COLO829 (cell line): ENCODE measurements around the gene ARHGEF28.

Experiments
- DNase-seq: peaks from one replicate; pipeline ENCODE4 v3.0.0; 2012; ENCODE audit warnings: low spot score

Gene ARHGEF28

DNA sequence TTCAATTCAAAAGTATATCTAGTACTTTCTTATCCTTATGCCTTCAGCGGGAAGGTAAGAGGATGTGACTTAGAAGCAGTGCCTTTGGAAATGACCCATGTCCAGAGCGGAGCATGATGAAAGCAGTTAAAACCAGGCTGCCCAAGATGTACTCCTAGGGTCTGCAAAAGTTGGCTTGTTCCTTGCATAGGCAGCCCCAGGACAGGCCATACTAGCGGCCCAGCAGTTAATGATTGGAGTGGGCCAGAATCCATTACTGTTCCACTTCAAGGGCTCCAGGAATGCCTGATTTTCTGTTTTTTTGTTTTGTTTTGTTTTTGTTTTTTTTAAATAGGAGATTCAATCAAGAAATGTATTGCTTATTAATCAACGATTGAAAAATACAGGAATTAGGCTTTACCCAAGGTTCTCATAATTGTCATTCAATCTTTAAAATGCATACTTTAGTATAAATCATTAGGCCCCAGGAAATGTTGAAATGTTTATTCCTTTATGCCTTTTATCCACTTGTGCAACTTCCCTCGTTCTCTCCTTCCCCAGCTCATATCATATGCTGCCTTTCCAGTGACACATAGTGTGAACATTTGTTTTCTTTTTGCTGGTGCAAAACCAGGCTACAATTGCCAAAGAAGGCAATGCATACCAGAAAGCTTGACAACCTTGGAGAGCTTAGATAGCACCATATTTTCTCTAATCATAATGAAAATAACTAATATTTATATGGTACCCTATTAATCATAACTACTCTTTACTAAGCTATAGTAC lies 190.8 kb downstream of the ARHGEF28 start:
- no peak for DNase-seq

DNA sequence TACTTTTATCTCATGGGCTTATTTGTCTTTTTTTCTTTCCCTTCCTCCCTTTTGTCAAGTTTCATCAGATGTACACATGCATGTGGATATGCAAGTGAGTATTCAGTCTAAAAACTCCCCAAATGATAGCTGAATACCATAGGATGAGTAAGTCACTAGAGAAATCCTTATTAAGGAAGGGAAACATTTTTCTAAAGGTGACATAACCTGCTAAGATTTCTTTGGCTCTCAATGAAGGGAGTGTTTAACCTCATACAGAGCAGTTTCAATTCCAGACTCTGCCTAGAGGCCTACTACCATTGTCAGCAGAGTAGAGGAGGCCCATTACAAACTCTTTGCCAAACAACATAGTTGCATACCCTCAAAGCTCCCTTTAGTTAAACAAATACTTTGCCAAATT lies 192.4 kb downstream of the ARHGEF28 start:
- DNase-seq, result no peak

DNA sequence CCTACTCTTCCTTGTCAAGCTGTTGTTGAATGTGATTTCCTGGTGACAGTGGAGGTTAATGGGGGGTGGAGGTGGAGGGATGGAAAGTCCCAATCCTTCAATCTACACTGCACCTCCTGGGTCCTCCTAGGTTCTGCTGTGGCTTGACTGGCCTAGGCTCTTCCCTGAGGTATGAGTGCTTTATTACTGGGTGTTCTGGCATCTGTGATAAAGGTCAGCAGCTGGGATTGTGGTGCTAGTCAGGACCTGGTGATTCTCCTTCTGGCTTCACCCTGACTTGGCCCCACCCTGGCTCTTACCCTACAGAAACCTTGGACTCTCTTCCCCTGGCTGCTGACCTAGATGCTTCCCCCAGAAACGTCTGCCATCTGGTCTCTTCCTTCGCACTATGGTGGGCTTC lies 194.3 kb downstream of the ARHGEF28 start:
- DNase-seq, result no peak

DNA sequence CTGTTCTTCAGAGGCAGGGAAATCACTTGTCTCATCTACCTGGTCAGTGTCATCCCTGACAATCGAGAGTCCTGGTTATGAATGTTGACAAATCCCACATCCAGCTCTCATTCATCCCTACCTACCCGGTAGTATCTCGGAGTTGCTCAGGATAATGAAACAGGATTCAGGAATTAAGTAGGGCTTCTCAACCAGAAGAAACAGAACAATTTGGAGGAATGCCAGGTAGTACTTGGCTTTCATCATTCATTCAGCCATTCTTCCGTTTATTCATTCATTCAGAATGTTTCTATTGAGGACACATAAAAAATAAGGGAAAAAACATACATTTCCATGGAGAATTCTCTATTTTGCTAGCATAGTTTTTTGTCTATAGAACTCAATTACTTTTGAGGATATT lies 195.0 kb downstream of the ARHGEF28 start:
- DNase-seq, result no peak

DNA sequence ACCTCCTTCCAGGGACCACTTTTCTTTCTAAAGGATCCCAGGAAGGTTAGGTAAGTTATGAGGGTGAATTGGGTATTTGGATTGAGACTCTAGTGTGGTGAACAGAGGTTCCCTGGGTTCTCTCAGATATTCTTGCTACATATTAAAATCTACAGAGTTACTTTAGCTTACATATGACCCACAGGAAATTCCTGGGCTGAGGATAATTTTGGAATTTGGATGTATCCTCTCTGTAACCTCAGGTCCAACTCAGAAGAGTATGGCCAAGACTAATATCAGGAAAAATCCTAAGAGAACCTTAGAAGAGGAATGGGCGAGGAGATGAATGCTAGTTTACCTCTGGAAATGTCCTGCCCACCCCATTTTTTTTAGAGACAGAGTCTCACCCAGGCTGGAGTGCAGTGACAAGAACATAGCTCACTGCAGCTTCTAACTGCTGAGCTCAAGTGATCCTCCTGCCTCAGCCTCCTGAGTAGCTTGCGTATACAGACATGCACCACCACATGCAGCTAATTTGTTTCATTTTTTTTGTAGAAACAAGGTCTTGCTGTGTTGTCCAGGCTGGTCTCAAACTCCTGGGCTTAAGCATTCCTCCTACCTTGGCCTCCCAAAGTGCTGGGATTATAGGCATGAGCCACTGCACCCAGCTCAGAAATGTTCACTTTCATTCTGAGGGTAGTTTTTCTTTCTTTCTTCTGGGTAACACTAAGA lies 196.4 kb downstream of the ARHGEF28 start:
- no peak for DNase-seq

DNA sequence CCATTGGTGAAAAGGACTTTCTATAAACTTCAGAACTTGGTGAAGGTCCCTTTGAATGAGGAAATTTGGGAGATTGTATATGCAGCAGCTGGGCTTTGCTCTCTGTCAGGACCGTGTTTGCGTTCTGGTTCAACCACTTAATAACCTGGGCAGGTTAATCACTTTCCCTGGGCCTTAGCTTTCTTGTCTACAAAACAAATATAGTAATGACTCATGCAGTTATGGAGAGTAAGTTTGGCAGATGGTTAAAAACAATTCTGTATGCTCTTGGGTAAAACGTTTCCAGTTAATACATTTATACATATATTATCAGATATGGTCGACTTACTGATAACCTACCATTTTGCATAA lies 197.0 kb downstream of the ARHGEF28 start:
- no peak for DNase-seq

DNA sequence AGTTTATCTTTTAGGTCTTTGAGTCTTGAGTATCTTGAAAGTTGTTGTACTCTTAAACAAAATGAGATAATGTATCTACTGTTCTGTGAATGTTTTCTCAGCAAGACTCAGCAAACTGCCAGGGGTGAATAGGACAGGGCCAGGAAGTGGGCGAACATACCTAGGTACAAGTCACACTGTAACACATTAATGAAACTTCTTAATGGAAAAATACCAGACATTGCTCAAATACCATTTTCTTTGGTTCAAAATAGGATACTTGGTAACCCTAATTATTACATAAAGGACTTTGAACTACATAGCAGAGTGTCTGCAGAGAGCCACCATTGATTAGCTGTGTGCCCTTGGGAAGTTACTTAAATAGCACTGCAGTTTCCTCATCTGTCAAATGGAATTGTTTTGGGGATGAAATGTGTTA lies 197.5 kb downstream of the ARHGEF28 start:
- DNase-seq, result peak; percentile 4

DNA sequence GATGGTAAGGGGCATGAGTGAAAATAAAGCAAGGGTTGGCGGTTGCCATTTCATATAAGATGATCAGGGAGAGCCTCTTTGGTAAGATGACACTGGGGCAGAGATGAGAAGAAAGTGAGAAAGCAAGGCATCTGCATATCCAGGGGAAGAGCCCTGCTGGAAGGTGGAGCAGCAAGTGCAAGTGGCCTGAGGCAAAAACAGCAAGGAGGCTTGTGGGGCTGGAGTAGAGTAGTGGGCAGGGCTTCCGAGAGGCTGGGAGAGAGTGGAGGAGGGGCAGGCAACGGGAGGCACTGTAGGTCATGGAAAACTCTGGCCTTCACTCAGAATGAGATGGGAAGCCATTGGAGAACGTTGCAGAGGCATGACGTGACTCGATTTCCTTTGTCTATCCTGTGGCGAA lies 199.2 kb downstream of the ARHGEF28 start:
- no peak for DNase-seq

DNA sequence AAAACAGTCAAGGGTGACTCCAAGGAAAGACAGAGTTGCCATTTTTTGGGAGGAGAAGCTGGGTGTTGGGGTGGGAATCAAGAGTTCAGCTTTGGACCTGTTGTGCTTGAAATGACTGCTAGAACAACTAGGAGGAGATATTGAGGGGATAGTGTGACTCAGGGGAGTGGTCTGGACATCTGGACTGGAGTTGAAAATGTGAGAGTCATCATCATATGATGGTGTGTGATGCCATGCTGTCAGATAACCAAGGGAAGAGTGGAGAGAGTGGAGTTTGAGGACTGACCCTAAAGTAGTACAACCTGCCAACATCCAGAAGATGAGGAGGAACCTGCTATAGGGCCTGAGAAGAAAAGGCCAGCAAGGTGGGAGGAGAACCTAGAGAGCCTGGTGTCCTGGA lies 199.7 kb downstream of the ARHGEF28 start:
- no peak for DNase-seq

DNA sequence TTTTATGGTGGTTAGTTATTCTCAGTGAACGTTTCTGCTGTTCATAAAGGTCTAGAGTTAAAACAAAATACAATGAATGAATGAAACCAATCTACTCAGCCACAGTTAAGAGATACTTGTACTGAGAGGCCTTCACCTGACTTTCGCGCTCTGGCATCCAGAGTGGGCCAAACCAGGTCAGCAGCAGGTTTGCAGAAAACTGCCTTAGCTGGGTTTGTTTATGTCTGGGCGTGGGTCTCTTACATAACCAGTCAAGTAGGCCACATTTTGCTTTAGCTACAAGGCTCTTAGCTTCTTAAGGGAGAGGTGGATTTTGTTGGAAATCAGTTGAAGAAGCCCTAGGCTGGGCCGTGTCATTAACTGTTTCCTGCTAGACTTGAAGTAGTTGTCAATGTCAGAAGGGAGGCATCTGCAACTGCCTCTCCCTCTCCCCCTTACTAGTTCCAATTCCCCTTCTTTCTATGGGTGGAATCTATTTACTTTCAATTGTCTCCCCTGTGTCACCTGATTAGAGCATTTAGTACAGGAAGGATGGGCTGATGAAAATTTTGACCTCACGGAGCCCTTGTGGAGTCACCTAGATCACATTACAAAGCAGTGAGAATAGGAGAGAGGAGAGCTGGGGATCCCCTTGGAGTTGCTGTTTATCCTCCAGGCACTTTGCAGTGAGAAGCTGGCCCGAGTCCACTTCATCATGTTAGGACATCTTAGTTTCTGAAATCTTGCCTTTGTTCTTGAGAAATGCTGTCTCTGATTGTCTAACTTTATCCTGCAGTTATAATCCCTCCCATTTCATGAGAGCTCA lies 200.5 kb downstream of the ARHGEF28 start:
- peak; percentile 2 for DNase-seq

DNA sequence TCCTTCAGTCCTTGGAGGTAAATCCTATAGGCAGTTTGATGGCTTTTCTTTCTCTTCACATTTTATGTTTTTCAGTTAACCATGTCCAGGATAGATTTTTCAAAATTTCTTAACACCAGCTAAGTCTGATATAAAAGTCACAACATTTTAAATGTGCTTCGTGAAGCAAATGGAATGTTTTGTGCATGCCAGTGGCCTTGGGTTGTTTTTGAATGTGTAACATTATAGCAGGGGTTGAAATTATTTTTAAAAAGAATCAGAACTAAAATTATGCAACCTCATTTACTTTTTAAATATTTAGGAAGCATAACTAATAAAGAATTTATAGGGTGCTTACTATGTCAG lies 201.1 kb downstream of the ARHGEF28 start:
- no peak for DNase-seq

DNA sequence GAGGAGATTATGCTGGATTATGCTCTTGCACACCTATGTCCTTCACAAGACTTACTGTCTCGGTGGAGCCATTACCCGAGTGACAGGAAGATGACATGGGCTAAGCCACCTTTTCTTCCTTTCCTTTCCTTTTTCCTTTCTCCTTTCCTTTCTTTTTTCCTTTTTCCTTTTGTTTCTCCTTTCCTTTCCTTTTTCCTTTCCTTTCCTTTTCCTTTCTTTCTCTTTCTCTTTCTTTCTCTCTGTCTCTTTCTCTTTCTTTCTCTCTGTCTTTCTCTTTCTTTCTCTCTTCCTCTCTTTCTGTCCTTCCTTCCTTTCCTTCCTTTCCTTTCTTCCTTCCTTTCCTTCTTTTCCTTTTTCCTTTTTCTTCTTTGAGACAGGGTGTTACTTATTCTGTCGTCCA lies 202.5 kb downstream of the ARHGEF28 start:
- no peak for DNase-seq

DNA sequence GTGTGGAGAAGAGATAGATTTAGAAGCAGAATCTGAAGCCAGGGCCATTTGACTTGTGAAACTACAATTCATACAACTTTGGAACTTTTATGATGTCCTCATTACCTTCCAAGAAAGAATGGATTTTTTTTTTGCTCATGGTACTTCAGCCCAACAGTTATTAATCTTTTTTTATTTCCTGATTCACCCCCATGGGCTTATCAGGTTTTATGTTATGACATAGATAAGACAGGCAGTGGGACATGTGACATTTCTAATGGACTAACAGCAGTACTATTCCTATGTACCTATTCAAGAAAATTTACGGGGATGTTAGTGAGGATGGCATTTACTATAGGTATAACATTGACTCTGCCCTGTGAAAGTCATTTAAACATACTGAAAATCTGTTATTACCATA lies 204.7 kb downstream of the ARHGEF28 start:
- no peak for DNase-seq

DNA sequence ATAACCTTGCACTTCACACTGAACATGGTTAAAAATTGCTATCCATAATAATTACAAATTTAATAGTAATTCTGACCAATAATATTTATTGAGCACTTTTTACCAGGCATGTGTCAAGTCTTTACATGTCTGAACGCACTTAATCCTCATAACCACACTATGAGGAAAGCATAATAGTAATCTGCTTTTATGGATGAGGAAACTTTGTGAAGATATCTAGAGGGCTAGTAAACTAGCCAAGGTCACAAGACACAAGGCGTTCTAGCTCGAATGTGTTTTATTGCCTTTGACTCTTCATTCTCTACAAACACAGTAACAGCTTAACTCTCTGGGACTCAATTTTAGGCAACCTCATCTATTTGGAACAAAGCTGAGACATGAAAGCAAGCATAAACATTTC lies 205.1 kb downstream of the ARHGEF28 start:
- no peak for DNase-seq

DNA sequence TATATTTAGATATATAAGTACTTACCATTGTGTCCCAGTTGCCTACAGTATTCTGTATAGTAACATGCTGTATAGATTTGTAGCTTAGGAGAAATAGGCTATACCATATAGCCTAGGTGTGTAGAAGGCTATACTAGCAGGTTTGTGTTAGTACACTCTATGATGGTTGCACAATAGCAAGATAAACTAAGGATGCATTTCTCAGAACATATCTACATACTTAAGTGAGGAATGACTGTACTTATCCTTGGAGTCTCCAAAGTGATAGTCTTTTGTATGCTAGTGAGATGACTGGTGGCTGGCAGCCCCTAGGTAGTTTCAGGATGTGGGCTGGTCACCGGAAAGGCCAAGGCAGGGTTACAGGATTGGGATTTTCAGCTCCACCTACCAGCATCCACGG lies 208.7 kb downstream of the ARHGEF28 start:
- DNase-seq, result no peak

DNA sequence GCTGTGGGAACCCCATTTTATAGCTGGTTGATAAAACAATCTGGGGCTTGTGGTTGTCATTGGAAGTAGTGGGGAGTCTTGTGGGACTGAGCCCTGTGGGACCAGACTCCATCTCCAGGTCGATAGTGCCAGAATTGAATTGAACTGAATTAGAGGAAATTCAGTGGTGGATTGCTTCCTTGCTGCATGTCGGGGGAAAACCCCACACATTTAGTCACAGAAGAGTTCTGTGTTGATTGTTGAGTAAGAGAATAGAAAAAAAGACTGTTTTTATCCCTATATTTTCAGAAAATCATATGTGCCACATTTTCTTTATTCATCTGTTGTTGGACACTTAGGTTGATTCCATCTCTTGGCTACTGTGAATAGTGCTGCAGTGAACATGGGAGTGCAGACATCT lies 209.7 kb downstream of the ARHGEF28 start:
- DNase-seq, result no peak

DNA sequence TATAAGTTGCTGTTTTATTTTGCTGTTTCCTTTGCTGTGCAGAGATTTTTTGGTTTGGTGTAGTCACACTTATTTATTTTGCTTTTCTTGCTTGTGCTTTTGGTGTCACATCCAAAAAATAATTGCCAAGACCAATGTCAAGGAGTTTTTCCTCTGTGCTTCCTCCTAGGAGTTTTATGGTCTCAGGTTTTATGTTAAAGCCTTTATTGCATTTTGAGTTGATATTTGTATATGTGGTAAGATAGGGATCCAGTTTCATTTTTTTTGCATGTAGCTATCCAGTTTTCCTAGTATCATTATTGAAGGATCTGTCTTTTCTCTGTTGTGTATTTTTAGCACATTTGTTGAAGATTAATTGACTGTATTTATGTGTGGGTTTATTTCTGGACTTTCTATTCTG lies 210.6 kb downstream of the ARHGEF28 start:
- DNase-seq, result no peak

DNA sequence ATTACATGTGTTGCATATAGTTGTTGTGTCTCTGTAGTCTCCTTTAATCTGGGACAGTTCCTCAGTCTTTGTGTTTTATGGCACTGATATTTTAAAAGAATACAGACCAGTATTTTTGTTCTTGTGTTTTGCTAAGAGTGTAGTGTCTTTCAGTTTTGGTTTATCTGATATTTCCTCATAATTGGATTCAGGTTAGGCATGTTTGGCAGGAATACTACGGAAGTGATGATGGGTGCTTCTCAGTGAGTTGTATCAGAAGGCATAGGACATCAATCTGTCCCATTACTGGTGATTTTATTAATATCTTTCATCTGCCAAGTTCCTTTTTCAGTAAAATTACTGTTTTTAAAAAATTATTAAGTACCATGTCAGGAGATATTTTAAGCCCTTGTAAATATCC lies 212.9 kb downstream of the ARHGEF28 start:
- no peak for DNase-seq

DNA sequence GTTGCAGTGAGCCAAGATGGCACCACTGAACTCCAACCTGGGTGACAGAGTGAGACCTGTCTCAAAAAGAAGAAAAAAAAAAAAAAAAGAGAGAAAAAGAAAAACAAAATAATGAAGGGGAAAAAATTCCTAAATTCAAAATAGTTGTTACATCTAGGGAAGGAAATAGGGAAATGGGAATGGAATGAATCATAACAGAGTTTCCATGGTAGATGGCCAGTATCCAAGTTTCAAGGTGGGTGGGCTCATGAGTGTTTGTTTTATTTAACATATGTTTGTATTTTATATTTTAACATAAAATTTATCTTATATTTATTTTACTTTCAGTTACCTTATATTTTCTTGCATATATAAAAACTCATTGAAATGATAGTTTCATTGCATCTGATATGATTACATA lies 215.6 kb downstream of the ARHGEF28 start:
- no peak for DNase-seq

DNA sequence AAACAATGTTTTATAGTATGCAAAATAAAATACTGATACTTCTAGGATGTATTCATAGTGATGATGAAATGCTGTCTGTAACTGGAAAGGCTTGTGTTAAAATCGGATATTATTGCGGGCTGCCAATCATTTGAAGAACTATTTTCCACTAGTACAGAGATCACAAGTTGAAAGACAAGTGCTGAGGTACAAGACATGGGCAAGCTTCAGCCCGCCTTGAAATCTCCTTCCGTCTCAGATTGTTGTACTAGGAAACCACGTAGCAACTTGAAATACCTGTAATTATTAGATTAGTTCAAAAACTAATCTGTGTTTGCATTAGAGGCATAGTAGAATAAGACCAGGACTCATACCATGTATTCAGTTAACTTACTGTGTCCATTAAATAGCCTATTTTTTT lies 218.2 kb downstream of the ARHGEF28 start:
- DNase-seq, result no peak

DNA sequence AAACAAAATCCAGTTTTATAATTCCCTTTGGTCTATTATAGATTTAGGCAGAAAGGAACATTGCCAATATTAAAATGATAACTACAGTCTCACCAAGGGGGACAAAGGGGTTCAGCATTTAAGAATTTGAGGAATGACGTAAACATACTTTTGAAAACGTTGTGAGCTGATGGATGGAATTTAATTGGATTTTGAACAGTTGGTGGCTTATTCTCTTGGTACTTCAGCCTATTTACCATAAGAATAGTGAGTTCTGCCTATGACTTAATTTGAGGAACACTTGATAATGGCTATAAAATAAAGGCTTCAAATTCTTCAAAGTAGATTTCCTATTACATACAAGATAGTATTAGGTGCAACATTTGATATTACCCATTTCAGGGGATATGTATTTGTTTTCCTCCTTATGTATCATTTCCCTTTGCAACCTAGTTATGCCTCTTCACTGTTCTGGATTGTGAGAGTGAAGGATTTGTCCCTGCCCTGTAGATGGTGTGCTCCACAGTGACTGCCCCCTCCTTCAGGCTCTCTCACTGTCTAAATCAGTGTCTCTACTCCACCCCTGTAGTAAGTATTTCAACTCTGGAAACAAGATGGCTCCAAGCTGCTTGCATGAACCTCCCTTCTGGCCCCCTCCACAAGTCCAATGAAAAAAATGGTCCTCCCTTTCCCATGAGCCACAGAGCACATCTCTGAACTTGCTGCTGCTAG lies 225.6 kb downstream of the ARHGEF28 start:
- no peak for DNase-seq

DNA sequence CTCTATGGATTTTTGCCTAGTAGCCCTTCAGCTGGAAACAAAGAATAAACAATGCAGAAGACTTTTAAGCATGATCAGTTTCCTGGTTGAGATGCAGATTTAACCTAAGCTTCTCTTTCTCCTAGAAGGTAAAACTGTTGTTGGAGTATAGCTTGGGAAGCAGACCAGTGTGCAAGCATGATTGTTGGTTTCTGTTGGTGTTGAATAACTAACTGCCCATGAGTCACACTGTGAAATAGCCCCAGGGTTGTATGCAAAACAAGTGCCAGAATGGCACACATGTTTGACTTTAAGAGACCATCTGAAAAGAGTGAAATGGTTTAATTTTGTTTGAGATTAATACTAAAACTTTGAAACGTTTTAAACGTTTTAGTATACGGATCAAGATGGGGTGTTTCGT lies 227.1 kb downstream of the ARHGEF28 start:
- peak; percentile 50 for DNase-seq

DNA sequence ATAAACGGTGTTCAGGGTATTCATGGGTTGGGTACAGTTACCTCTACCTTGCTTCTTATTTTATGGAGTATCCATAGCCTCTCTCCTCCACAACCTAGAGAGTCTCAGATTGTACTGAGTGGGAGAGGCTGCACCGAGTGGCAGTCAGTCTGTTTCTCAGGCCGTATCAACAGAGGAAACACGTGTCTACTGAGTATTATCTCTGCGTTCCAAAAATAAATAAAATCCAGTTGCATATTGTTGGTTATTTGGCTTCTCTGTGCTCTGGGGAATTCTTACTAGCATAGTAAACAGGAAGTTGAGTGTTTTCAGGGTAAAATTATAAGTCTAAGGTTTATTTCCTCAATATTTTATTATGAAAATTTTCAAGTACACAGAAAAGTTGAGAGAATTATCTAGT lies 231.0 kb downstream of the ARHGEF28 start:
- no peak for DNase-seq
